ENCODE measurements around the gene TBC1D28.
"Not testable (repeated sequence)": the region's sequence is repeated elsewhere in the genome, so short reads cannot be mapped to it uniquely, and the experiment has no call there.

The TBC1D28 gene

DNA sequence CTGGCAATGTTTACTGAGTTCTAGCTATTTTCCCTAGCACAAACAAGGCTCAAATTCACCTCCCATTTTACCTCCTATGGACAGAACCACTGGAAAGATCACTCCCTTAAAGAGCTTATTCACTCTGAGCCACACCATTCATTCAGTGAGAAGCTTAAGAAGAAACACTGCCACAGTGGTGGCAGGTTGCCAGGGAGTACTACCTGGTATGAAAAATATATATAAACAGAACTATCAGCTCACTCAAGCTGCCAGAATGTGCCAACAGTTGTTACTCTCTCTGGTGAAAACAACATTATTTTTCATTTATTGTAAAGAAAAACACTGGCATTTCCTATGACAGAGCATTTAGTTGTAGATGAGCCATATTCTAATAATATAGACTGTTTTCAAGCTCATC is 31.2 kb downstream of the TBC1D28 start:
- not testable (repeated sequence) for DNase-seq (ENCODE audit: low spot score)

DNA sequence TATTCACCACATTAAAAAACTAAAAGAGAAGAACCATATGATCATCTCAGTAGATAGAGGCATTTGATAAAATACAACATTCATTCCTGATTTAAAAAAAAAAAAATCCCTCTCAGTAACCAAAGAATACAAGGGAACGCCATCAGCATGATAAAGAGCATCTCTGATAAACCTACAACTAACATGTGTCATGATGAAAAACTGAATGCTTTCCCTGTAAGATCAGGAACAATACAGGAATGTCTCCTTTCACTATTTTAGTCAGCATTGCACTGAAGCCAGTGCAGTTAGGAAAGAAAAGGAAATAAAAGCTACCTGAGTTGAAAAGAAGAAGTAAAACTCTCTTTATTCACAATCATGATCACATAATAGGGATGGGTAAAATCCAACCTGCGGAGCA is 51.1 kb downstream of the TBC1D28 start:
- not testable (repeated sequence) for DNase-seq (ENCODE audit: low spot score)

All from AG20443 (cell line).